H1 (cell line): ENCODE data around the gene CYP39A1. TPM values are rescaled to one million over a fixed set of nuclear protein-coding genes. Genes with fewer than 3 reads are reported as not detected.

Experiments used
- CTCF ChIA-PET: fragments of 300-600 bp; sonication (Branson Sonifier 250); formaldehyde crosslinking; loops from one replicate; lab custom pipeline; 2021; ENCODE audit not compliant: partially characterized antibody; lab: Charles Lee
- POLR2A ChIA-PET: fragments of 300-600 bp; sonication (Branson Sonifier 250); formaldehyde crosslinking; loops from one replicate; lab custom pipeline; 2021; ENCODE audit warnings: inconsistent platforms; ENCODE audit not compliant: partially characterized antibody; lab: Charles Lee
- DNase-seq, 2 experiments: peaks; one replicate each; pipeline versions ENCODE4 v3.0.0 to v3.0.0-alpha.2; 2010 to 2022; ENCODE audit warnings: low spot score in 2 of 2, low read depth in 1 of 2, mixed read lengths in 1 of 2
- FAIRE-seq: peaks from 2 replicates; lab custom pipeline; 2011; peaks lifted over from hg19 to GRCh38; lab: Jason Lieb, UNC
- H2AFZ ChIP-seq: 2 replicates; pipeline ENCODE4 v1.8.1; 2012; ENCODE audit warnings: low read length, inconsistent platforms
- H2AK5ac ChIP-seq: 2 replicates; pipeline ENCODE4 v1.6.1; 2013; ENCODE audit warnings: low read depth, low read length
- H2BK120ac ChIP-seq: replicated peaks from 2 replicates; pipeline ENCODE3; 2013; ENCODE audit warnings: low read depth, low read length, inconsistent platforms
- H2BK12ac ChIP-seq: 2 replicates; pipeline ENCODE4 v1.6.1; 2013; ENCODE audit warnings: low read depth, low read length
- H2BK15ac ChIP-seq: 2 replicates; pipeline ENCODE4 v1.6.1; 2013; ENCODE audit warnings: low read length
- H2BK20ac ChIP-seq: 2 replicates; pipeline ENCODE4 v1.6.1; 2013; ENCODE audit warnings: low read length
- H2BK5ac ChIP-seq: 2 replicates; pipeline ENCODE4 v1.6.1; 2013; ENCODE audit warnings: low read depth, low read length
- H3K14ac ChIP-seq: 2 replicates; pipeline ENCODE4 v1.6.1; 2013; ENCODE audit warnings: inconsistent platforms; ENCODE audit not compliant: insufficient read length
- H3K18ac ChIP-seq: 2 replicates; pipeline ENCODE4 v1.6.1; 2013; ENCODE audit warnings: low read length; ENCODE audit errors: extremely low read depth
- H3K23ac ChIP-seq: 2 replicates; pipeline ENCODE4 v1.6.1; 2013; ENCODE audit warnings: inconsistent platforms; ENCODE audit not compliant: insufficient read length
- H3K23me2 ChIP-seq: 2 replicates; pipeline ENCODE4 v1.6.1; 2013; ENCODE audit warnings: low read depth, low read length
- H3K27ac ChIP-seq: 2 replicates; pipeline ENCODE4 v1.6.1; 2011; ENCODE audit warnings: low read depth, low read length, inconsistent platforms
- H3K27me3 ChIP-seq, 4 experiments: replicated peaks in 1 of 4; 1 replicate in 1 of 4; 2 replicates in 3 of 4; pipeline versions ENCODE4 v1.6.1 to v1.8.1; 2011 to 2013; ENCODE audit warnings: low read length in 3 of 4, mild to moderate bottlenecking in 3 of 4, inconsistent platforms in 2 of 4, mixed read lengths in 2 of 4, moderate library complexity in 1 of 4; ENCODE audit not compliant: control insufficient read depth in 3 of 4, insufficient read depth in 3 of 4; ENCODE audit errors: extremely low read depth in 1 of 4
- H3K36me3 ChIP-seq, 4 experiments: 2 replicates each; pipeline versions ENCODE4 v1.6.1 to v1.8.1; 2011 to 2013; ENCODE audit warnings: mild to moderate bottlenecking in 4 of 4, low read length in 3 of 4, moderate library complexity in 2 of 4, control low read depth in 1 of 4, inconsistent platforms in 1 of 4; ENCODE audit not compliant: insufficient read depth in 4 of 4, control insufficient read depth in 2 of 4
- H3K4ac ChIP-seq: replicated peaks from 2 replicates; pipeline ENCODE3; 2013; ENCODE audit warnings: low read length, low read depth, mixed read lengths, inconsistent platforms; ENCODE audit not compliant: insufficient read length
- H3K4me1 ChIP-seq, 4 experiments: replicated peaks in 1 of 4; 1 replicate in 1 of 4; 2 replicates in 3 of 4; pipeline versions ENCODE4 v1.6.1 to v1.8.1; 2011 to 2013; ENCODE audit warnings: low read length in 3 of 4, inconsistent platforms in 2 of 4, mixed read lengths in 1 of 4; ENCODE audit not compliant: insufficient read depth in 4 of 4, control insufficient read depth in 3 of 4
- H3K4me2 ChIP-seq, 2 experiments: 2 replicates each; pipeline versions ENCODE4 v1.6.1 to v1.8.1; 2011 to 2013; ENCODE audit warnings: low read depth in 2 of 2, low read length in 2 of 2, control low read depth in 1 of 2, inconsistent platforms in 1 of 2, mild to moderate bottlenecking in 1 of 2; ENCODE audit not compliant: insufficient read depth in 1 of 2
- H3K4me3 ChIP-seq, 4 experiments: fragments of 200-600, 300-600 bp in 1 of 4; sonication (generic), shearing (Covaris generic), sonication (Bioruptor Twin) in 1 of 4; 2 replicates each; pipeline versions ENCODE4 v1.5.1 to v1.8.1; 2011 to 2016; ENCODE audit warnings: low read length in 4 of 4, low read depth in 3 of 4, control low read depth in 2 of 4, inconsistent platforms in 2 of 4, mild to moderate bottlenecking in 2 of 4, mixed read lengths in 1 of 4, moderate library complexity in 1 of 4; ENCODE audit not compliant: insufficient read depth in 2 of 4; ENCODE audit errors: extremely low read depth in 1 of 4
- H3K56ac ChIP-seq: replicated peaks from 2 replicates; pipeline ENCODE3; 2013; ENCODE audit warnings: low read depth, mild to moderate bottlenecking, mixed read lengths, low read length, inconsistent platforms; ENCODE audit not compliant: insufficient read length
- H3K79me1 ChIP-seq: 2 replicates; pipeline ENCODE4 v1.6.1; 2013; ENCODE audit warnings: low read depth, low read length, control low read depth
- H3K79me2 ChIP-seq, 2 experiments: 2 replicates each; pipeline versions ENCODE4 v1.6.1 to v1.8.1; 2012 to 2013; ENCODE audit warnings: low read length in 2 of 2, mild to moderate bottlenecking in 2 of 2, inconsistent platforms in 1 of 2; ENCODE audit not compliant: insufficient read depth in 2 of 2, control insufficient read depth in 1 of 2
- H3K9ac ChIP-seq, 4 experiments: replicated peaks in 1 of 4; 1 replicate in 1 of 4; 2 replicates in 3 of 4; pipeline versions ENCODE4 v1.6.1 to v1.8.1; 2011 to 2013; ENCODE audit warnings: low read depth in 3 of 4, low read length in 3 of 4, control low read depth in 2 of 4, mild to moderate bottlenecking in 2 of 4, moderate library complexity in 2 of 4, inconsistent platforms in 1 of 4; ENCODE audit errors: extremely low read depth in 1 of 4
- H3K9me3 ChIP-seq, 2 experiments: 2 replicates each; pipeline versions ENCODE4 v1.6.1 to v1.8.1; 2012 to 2013; ENCODE audit warnings: mild to moderate bottlenecking in 2 of 2, moderate library complexity in 2 of 2, control low read depth in 1 of 2, inconsistent platforms in 1 of 2, low read depth in 1 of 2, low read length in 1 of 2, mixed read lengths in 1 of 2; ENCODE audit not compliant: insufficient read depth in 2 of 2
- H4K20me1 ChIP-seq, 2 experiments: replicated peaks in 1 of 2; 2 replicates each; pipeline versions ENCODE3 to v1.8.1; 2011 to 2013; ENCODE audit warnings: inconsistent platforms in 2 of 2, low read length in 2 of 2, mild to moderate bottlenecking in 1 of 2; ENCODE audit not compliant: insufficient read depth in 2 of 2, control insufficient read depth in 1 of 2
- H4K5ac ChIP-seq: 2 replicates; pipeline ENCODE4 v1.6.1; 2013; ENCODE audit warnings: low read length, low read depth, mixed read lengths, inconsistent platforms; ENCODE audit not compliant: insufficient read length
- H4K8ac ChIP-seq: 2 replicates; pipeline ENCODE4 v1.8.0; 2013; ENCODE audit warnings: mild to moderate bottlenecking, moderate library complexity, low read length, inconsistent platforms; ENCODE audit not compliant: insufficient read depth; ENCODE audit errors: extremely low read depth
- H4K91ac ChIP-seq: replicated peaks from 2 replicates; pipeline ENCODE3; 2013; ENCODE audit warnings: low read length, mixed read lengths, inconsistent platforms; ENCODE audit not compliant: insufficient read length
- BACH1 ChIP-seq: IDR thresholded peaks from 2 replicates; pipeline ENCODE4 v1.6.1; 2012; ENCODE audit warnings: low read length, improper control_type of control experiment
- CBX5 ChIP-seq: fragments of 300-800, 300-1000 bp; sonication (generic); IDR thresholded peaks from 2 replicates; pipeline ENCODE4 v1.7.1; 2016; ENCODE audit warnings: antibody characterized with exemption, low read length, low read depth
- NRF1 ChIP-seq: IDR thresholded peaks from 2 replicates; pipeline ENCODE4 v1.6.1; 2011; ENCODE audit warnings: mild to moderate bottlenecking, low read depth, low read length, improper control_type of control experiment
- SP2 ChIP-seq: IDR thresholded peaks from 2 replicates; pipeline ENCODE4 v1.6.1; 2012; ENCODE audit warnings: mild to moderate bottlenecking, low read length, inconsistent platforms
- SP4 ChIP-seq: IDR thresholded peaks from 2 replicates; pipeline ENCODE4 v1.6.1; 2012; ENCODE audit warnings: low read length, inconsistent platforms
- SRF ChIP-seq: IDR thresholded peaks from 2 replicates; pipeline ENCODE4 v1.6.1; 2011; ENCODE audit warnings: mild to moderate bottlenecking, low read depth, low read length, moderate library complexity
- WGBS, 2 experiments: shearing (Covaris generic) in 1 of 2; methylation state at CpG; one replicate each; pipeline versions ENCODE4 v1.1.6 to v1.1.7; 2013 to 2015; ENCODE audit warnings: low lambda C conversion rate in 2 of 2, mixed read lengths in 2 of 2, inconsistent platforms in 1 of 2, low coverage in 1 of 2, missing lambda C conversion rate in 1 of 2; ENCODE audit not compliant: insufficient replicate concordance in 2 of 2, insufficient coverage in 1 of 2, insufficient read length in 1 of 2; ENCODE audit errors: extremely low coverage in 1 of 2, missing lambda C conversion rate in 1 of 2; 5-methylcytosine and 5-hydroxymethylcytosine counted together
- polyA plus RNA-seq, 7 experiments: library from polyadenylated mRNA; depleted of rRNA in 3 of 7; stranded (reverse) in 5 of 7; unstranded in 2 of 7; fragments of >200 nt in 5 of 7; fragments of 200-250 nt in 2 of 7; gene quantifications; 1 replicate in 5 of 7; 2 replicates in 1 of 7; 4 replicates in 1 of 7; pipeline versions ENCODE4 v1.2.1 to v1.2.3, GENCODE V29; 2011 to 2013; ENCODE audit warnings: missing spikeins in 2 of 7, mixed read lengths in 2 of 7
- total RNA-seq: library from RNA; stranded (reverse); fragmentation: NEBNext Ultra II Directional; extraction: Animal tissue kit (Norgen Biotek cat#: 25700); gene quantifications from 2 replicates; pipeline ENCODE4 v1.2.1, GENCODE V29; 2021

Gene CYP39A1
- total and polyA plus RNA-seq, 2 of the 8 experiments (the other 6 are each of a cell fraction or from before 2014, with no cell fraction given): 0.71 to 2.4 TPM

GRCh38 chr6:46651006-46651405 is 1.6 kb downstream of the CYP39A1 start:
- Histone ChIP-seq H4K5ac (no peak overlapping the region), H3K9ac (no peak overlapping the region), H2BK20ac (no peak overlapping the region), H3K4me3 (peak overlapping the region in 1 of 4 experiments; percentile 86; a peak in 2 of 8 replicates), H2BK5ac (no peak overlapping the region), H3K56ac (no peak overlapping the region), H3K79me2 (peaks cover 0 to 3% of the 10 kb centered on the region in 2 experiments; a peak in 1 of 4 replicates), H3K27ac (no peak overlapping the region), H3K18ac (no peak overlapping the region), H2AK5ac (no peak overlapping the region), H2BK15ac (no peak overlapping the region), H3K27me3 (peaks cover 0 to 5% (median 2%) of the 10 kb centered on the region in 4 experiments; a peak in 3 of 7 replicates), H3K4ac (no peak overlapping the region), H3K23ac (no peak overlapping the region), H3K4me2 (peak overlapping the region; percentile 15 to 60; a peak in 2 of 4 replicates), H4K8ac (no peak overlapping the region), H3K9me3 (no peaks in the 10 kb centered on the region), H3K36me3 (no peaks in the 10 kb centered on the region; a peak in 1 of 8 replicates), H4K91ac (no peak overlapping the region), H3K79me1 (no peaks in the 10 kb centered on the region), H2BK120ac (no peak overlapping the region), H3K23me2 (peaks cover 6% of the 10 kb centered on the region), H2BK12ac (no peak overlapping the region), H4K20me1 (peaks cover 0 to 2% of the 10 kb centered on the region in 2 experiments), H3K14ac (no peak overlapping the region), H2AFZ (no peak overlapping the region), H3K4me1 (peaks cover 0 to 6% (median 2%) of the 10 kb centered on the region in 4 experiments; a peak in 2 of 7 replicates)
- ChIA-PET CTCF (no interaction called here), POLR2A (interaction anchor here (0.6 kb wide), 1 partner anchor 25 kb away, joined by 3 read pairs; no protein-coding TSS in a partner anchor)
- 91% methylated on average over 1 of the region's 1 CpG; no CpG with 5 or more reads in 1 of the 2 experiments for WGBS, 2 experiments
- no peak for FAIRE-seq
- no peak for DNase-seq
- TF ChIP-seq SP4: no peak
- no peak for TF ChIP-seq NRF1
- no peak for TF ChIP-seq SP2
- no peak for TF ChIP-seq CBX5
- TF ChIP-seq BACH1: no peak
- no peak for TF ChIP-seq SRF
